Lung (tissue), 16 donors: ENCODE results near the gene DPH1. TPM values are rescaled to one million over a fixed set of nuclear protein-coding genes. Genes with fewer than 3 reads are reported as not detected.
"Not testable (repeated sequence)": the region's sequence is repeated elsewhere in the genome, so short reads cannot be mapped to it uniquely, and the experiment has no call there.

Experiments
- ATAC-seq: fragments of 200-7000 bp; cut with Tn5 transposase; one replicate; pipeline ENCODE4 v1.9.1; 2020; ENCODE audit warnings: moderate number of reproducible peaks; ENCODE audit not compliant: insufficient read depth, low FRiP score
- DNase-seq, 3 donors: peaks; one replicate each; pipeline ENCODE4 v3.0.0-alpha.2; 2013 to 2017
- H3K27ac ChIP-seq, 2 donors: one replicate each; pipeline ENCODE4 v1.5.1; 2013; ENCODE audit warnings: mild to moderate bottlenecking in 2 of 2, moderate library complexity in 2 of 2, control low read depth in 1 of 2, inconsistent platforms in 1 of 2, low read depth in 1 of 2, low read length in 1 of 2
- H3K27me3 ChIP-seq, 3 donors: one replicate each; pipeline ENCODE4 v1.5.1; 2013; ENCODE audit warnings: low read length in 2 of 3; ENCODE audit not compliant: control insufficient read depth in 3 of 3, insufficient read depth in 3 of 3
- H3K36me3 ChIP-seq, 4 donors: one replicate each; pipeline ENCODE4 v1.5.1; 2013; ENCODE audit warnings: low read length in 4 of 4, mild to moderate bottlenecking in 1 of 4, moderate library complexity in 1 of 4; ENCODE audit not compliant: control insufficient read depth in 4 of 4, insufficient read depth in 4 of 4
- H3K4me1 ChIP-seq, 5 donors: one replicate each; pipeline ENCODE4 v1.5.1; 2013; ENCODE audit warnings: low read length in 5 of 5, mild to moderate bottlenecking in 2 of 5, moderate library complexity in 1 of 5; ENCODE audit not compliant: control insufficient read depth in 5 of 5, insufficient read depth in 5 of 5
- H3K4me3 ChIP-seq: one replicate; pipeline ENCODE4 v1.5.1; 2013; ENCODE audit warnings: mild to moderate bottlenecking, control low read depth, moderate library complexity
- H3K9ac ChIP-seq, 2 donors: one replicate each; pipeline ENCODE4 v1.5.1; 2013; ENCODE audit warnings: low read length in 2 of 2, control low read depth in 1 of 2; ENCODE audit not compliant: insufficient read depth in 1 of 2
- H3K9me3 ChIP-seq, 4 donors: one replicate each; pipeline ENCODE4 v1.5.1; 2013; ENCODE audit warnings: low read length in 3 of 4, mild to moderate bottlenecking in 1 of 4, moderate library complexity in 1 of 4; ENCODE audit not compliant: control insufficient read depth in 4 of 4, insufficient read depth in 3 of 4
- CTCF ChIP-seq: IDR thresholded peaks from 2 replicates; pipeline ENCODE4 v1.5.1; 2012; ENCODE audit warnings: mild to moderate bottlenecking; ENCODE audit errors: control extremely low read depth, extremely low read depth
- WGBS, 2 donors: extraction: QIAGEN DNeasy Blood & Tissue Kit; methylation state at CpG; one replicate each; pipeline ENCODE4 v1.1.7; 2013; 5-methylcytosine and 5-hydroxymethylcytosine counted together
- long read RNA-seq, 5 donors: transcript quantifications; one replicate each; lab custom pipeline, GENCODE V29; 2026
- polyA plus RNA-seq, 2 donors: library from polyadenylated mRNA; stranded (reverse); fragments of 200-250 nt; gene quantifications; one replicate each; pipeline ENCODE4 v1.2.1, GENCODE V29; 2013
- total RNA-seq, 2 donors: library from RNA; depleted of rRNA in 1 of 2; stranded (reverse); fragments of >200 nt in 1 of 2; gene quantifications; one replicate each; pipeline ENCODE4 v1.2.1, GENCODE V29; 2014 to 2021
- donor health status: control.
- donor health status: control.
- donor health status: Bipolar disorder and iron deficiency.
- donor health status: healthy.
- donor health status: DM: yes; HTN: yes; CAD: no.

Gene DPH1
- total RNA-seq (10 to 100 TPM; 32.7 to 37.8 TPM), polyA plus RNA-seq (10 to 100 TPM; 21.1 to 21.6 TPM)
- long read RNA-seq, donor 1, partial matches to known transcripts: 34 of 41 reads
- long read RNA-seq, donor 1, other reads (novel, unspliced or antisense): 0 of 41 reads
- long read RNA-seq, donor 2, partial matches to known transcripts: 0 of 4 reads
- long read RNA-seq, donor 2, other reads (novel, unspliced or antisense): 0 of 4 reads
- long read RNA-seq, donor 3, partial matches to known transcripts: 0 of 8 reads
- long read RNA-seq, donor 3, other reads (novel, unspliced or antisense): 0 of 8 reads
- long read RNA-seq, donor 4, partial matches to known transcripts: 0 of 4 reads
- long read RNA-seq, donor 4, other reads (novel, unspliced or antisense): 0 of 4 reads
- long read RNA-seq, donor 5, transcript DPH1-201 (13 exons, 2,221 nt): major isoform, 6 of 8 reads
- long read RNA-seq, donor 5, partial matches to known transcripts: 0 of 8 reads
- long read RNA-seq, donor 5, other reads (novel, unspliced or antisense): 0 of 8 reads

DNA sequence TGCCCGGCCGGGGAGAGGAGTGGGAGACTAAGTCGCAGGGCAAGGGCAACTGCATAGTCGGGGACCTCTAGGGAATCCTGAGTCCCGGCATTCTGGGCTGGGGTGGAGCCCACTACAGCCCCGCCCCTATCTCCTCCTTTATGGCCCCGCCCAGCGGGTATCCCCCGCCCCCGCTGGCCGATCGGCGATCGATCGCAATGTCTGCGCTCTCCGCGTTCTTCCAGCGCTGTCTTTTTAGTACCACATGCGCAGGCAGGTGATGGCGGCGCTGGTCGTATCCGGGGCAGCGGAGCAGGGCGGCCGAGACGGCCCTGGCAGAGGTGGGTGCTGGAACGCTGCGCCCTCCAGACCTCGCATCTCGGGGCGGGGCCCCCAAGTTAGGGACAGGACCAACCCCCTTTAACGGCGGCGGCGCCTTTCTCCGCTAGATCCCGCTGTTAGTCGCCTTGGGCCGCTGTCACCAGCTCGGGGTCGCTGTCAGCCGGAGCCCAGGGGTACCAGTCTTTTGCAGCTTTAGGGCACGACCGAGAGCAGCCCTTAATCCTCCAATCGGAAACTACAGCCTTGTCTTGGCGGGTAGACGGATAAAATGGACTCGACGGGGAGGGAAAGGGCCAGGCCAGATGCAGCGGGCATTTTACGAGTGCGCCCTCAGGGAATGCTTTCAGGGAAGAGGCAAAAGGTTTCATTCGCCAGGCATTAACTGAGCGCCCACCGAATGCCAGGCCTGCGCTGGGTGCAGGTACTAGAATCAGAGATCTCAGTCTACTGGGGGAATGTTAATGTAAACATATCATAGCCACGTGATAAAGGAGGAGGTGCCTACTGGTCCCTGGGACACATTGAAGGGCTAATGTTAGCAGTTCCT lies at the start of gene DPH1:
Gene DPH1 (plus strand): TSS at position 243 of the 868 bp plus-strand sequence. CDS start 17 bp downstream, at position 260.
- Histone ChIP-seq H3K4me1 (peaks cover 0 to 18% (median 6%) of the 10 kb centered on the region in 5 donors), H3K9ac (peak within 1 kb of the TSS; percentile 50 to 63), H3K4me3 (peak within 1 kb of the TSS; percentile 97), H3K36me3 (peaks cover 0 to 11% (median 3%) of the 10 kb centered on the region in 4 donors), H3K27ac (peak within 1 kb of the TSS; percentile 43 to 76), H3K9me3 (no peaks in the 10 kb centered on the region), H3K27me3 (peaks cover 0 to 18% (median 13%) of the 10 kb centered on the region in 3 donors)
- WGBS, 2 donors: 1 to 2% methylated on average over 57 to 59 of the region's 59 CpGs
- ATAC-seq (peak; percentile 91), DNase-seq (peak; percentile 87 to 90 (median 87))
- peak; percentile 3 for TF ChIP-seq CTCF

DNA sequence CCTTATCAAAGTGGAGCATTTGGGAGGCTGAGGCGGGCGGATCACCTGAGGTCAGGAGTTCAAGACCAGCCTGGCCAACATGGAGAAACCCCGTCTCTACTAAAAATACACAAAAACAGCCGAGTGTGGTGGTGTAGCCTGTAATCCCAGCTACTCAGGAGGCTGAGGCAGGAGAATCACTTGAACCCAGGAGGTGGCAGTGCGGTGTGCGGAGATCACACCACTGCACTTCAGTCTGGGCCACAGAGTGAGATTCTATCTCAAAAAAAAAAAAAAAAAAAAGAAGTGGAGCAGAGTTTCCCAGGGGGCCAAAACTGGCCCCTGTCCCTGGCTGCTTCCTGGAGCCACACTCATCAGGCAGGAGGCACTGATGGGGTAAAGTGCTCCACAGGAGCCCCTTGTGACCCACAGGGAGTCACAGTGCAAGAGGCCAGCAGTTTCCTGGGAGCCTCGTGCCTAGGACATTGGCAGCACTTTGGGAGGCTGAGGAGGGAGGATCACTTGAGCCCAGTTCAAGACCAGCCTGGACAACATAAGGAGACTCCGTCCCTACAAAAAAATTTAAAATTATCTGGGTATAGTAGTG lies 49.2 kb upstream of the DPH1 start:
- WGBS, 2 donors: 89 to 92% methylated on average over 8 of the region's 8 CpGs
- no peak overlapping the region for H3K27ac ChIP-seq
- H3K36me3 ChIP-seq: no peaks in the 10 kb centered on the region
- peaks cover 0 to 27% (median 19%) of the 10 kb centered on the region in 3 donors for H3K27me3 ChIP-seq
- TF ChIP-seq CTCF: no peak
- DNase-seq (no peak), ATAC-seq (no peak)
- no peak overlapping the region for H3K4me3 ChIP-seq
- H3K4me1 ChIP-seq: no peaks in the 10 kb centered on the region
- no peaks in the 10 kb centered on the region for H3K9me3 ChIP-seq
- H3K9ac ChIP-seq: no peak overlapping the region

DNA sequence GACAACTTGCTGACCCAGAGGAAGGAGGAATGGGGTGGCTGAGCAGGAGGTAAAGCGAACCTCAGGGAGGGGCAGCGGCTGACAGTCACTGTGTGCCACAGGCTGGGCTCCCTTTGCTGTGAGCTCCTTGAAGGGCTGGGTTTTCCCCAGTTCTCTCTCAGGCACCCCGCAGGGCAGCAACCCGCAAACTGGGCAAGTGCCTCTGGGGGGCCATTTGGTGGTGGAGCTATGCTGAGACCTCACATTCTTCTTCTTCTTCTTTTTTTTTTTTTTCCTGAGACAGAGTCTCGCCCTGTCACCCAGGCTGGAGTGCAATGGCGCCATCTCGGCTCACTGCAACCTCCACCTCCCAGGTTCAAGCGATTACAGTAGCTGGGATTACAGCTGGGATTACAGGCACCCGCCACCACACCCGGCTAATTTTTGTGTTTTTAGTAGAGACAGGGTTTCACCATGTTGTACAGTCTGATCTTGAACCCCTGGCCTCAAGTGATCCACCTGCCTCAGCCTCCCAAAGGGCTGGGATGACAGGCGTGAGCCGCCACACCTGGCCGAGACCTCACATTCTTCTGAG lies 47.1 kb upstream of the DPH1 start:
- ATAC-seq, H3K27ac ChIP-seq, H3K9me3 ChIP-seq, H3K4me1 ChIP-seq, H3K4me3 ChIP-seq, DNase-seq, H3K9ac ChIP-seq, H3K36me3 ChIP-seq: not testable (repeated sequence)
- H3K27me3 ChIP-seq: peaks cover 0 to 11% (median 11%) of the 10 kb centered on the region in 3 donors
- 82 to 93% methylated on average over 12 to 13 of the region's 13 CpGs for WGBS, 2 donors
